ENCODE measurements around the gene MLIP. TPM values are rescaled to one million over a fixed set of nuclear protein-coding genes. Genes with fewer than 3 reads are reported as not detected.
A peak's percentile ranks its signal among the peaks of the same experiment; 100 is the strongest.

MLIP gene
- total and polyA plus RNA-seq, 2 donors from 2014 or later, result 1.7 to 2.4 TPM

DNA sequence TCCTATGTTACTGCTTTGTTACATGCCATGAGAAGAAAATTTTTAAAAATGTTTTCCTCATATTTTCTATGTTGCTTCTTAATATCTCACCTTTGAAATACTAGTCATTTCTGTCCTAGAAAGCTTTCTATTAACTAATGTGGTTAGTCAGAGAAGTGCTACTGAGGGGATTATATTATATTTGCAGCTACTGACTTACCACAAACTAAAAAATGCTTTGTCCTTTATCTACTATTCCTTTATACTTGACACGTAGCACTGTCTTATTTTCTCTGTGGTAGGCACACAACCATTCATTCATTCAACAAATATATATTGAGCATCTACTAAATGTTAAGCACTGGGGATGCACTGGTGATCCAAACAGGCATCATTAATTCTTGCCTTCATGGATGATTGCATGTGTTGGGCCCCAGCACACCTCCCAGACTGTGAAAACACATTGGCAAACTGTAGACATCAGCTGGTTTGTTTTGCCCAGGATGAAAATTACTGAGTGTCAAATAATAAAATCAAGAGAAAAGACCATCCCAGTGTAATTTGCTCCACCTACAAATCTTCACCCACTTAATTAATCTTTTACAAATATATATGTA lies 10.7 kb upstream of the MLIP start:
- Histone ChIP-seq H3K36me3 (ENCODE audit: control insufficient read depth in 2 of 3, insufficient read depth in 3 of 3, low read length in 3 of 3) (no peaks in the 10 kb centered on the region), H3K4me1 (ENCODE audit: control insufficient read depth in 2 of 3, insufficient read depth in 2 of 3, low read depth in 1 of 3, low read length in 3 of 3) (no peaks in the 10 kb centered on the region), H3K9ac (ENCODE audit: low read length in 3 of 3) (no peak overlapping the region), H3K27ac (ENCODE audit: low read depth in 2 of 2, low read length in 2 of 2) (no peak overlapping the region), H3K4me3 (ENCODE audit: low read length in 3 of 3) (no peak overlapping the region), H3K27me3 (ENCODE audit: control insufficient read depth, insufficient read depth, low read length) (no peaks in the 10 kb centered on the region), H3K9me3 (ENCODE audit: control insufficient read depth in 2 of 3, insufficient read depth in 1 of 3, low read length in 3 of 3) (no peaks in the 10 kb centered on the region)
- TF ChIP-seq, protein P1, sequence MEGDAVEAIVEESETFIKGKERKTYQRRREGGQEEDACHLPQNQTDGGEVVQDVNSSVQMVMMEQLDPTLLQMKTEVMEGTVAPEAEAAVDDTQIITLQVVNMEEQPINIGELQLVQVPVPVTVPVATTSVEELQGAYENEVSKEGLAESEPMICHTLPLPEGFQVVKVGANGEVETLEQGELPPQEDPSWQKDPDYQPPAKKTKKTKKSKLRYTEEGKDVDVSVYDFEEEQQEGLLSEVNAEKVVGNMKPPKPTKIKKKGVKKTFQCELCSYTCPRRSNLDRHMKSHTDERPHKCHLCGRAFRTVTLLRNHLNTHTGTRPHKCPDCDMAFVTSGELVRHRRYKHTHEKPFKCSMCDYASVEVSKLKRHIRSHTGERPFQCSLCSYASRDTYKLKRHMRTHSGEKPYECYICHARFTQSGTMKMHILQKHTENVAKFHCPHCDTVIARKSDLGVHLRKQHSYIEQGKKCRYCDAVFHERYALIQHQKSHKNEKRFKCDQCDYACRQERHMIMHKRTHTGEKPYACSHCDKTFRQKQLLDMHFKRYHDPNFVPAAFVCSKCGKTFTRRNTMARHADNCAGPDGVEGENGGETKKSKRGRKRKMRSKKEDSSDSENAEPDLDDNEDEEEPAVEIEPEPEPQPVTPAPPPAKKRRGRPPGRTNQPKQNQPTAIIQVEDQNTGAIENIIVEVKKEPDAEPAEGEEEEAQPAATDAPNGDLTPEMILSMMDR (IDR thresholded peaks at IDR 0.05; ENCODE audit: borderline replicate concordance, extremely low read depth, insufficient read depth), result no peak
- DNase-seq (no peak), FAIRE-seq (no peak)
- intact Hi-C loops (cut with DNase I), result no loop called here

GRCh38 chr6:54102238-54102637 lies 9.0 kb upstream of the MLIP start:
- Histone ChIP-seq H3K4me1 (ENCODE audit: control insufficient read depth in 2 of 3, insufficient read depth in 2 of 3, low read depth in 1 of 3, low read length in 3 of 3) (no peaks in the 10 kb centered on the region), H3K36me3 (ENCODE audit: control insufficient read depth in 2 of 3, insufficient read depth in 3 of 3, low read length in 3 of 3) (no peaks in the 10 kb centered on the region), H3K9me3 (ENCODE audit: control insufficient read depth in 2 of 3, insufficient read depth in 1 of 3, low read length in 3 of 3) (no peaks in the 10 kb centered on the region), H3K27me3 (ENCODE audit: control insufficient read depth, insufficient read depth, low read length) (no peaks in the 10 kb centered on the region), H3K9ac (ENCODE audit: low read length in 3 of 3) (no peak overlapping the region), H3K4me3 (ENCODE audit: low read length in 3 of 3) (no peak overlapping the region), H3K27ac (ENCODE audit: low read depth in 2 of 2, low read length in 2 of 2) (no peak overlapping the region)
- DNase-seq, result peak in 1 of 5 donors; percentile 10
- no peak for FAIRE-seq
- intact Hi-C loops (cut with DNase I), result no loop called here
- TF ChIP-seq, protein P1 (IDR thresholded peaks at IDR 0.05; ENCODE audit: borderline replicate concordance, extremely low read depth, insufficient read depth), result no peak

GRCh38 chr6:54103497-54103896 lies 7.7 kb upstream of the MLIP start:
- no peak overlapping the region for H3K4me3 ChIP-seq (ENCODE audit: low read length in 3 of 3)
- no peak overlapping the region for H3K27ac ChIP-seq (ENCODE audit: low read depth in 2 of 2, low read length in 2 of 2)
- no peaks in the 10 kb centered on the region for H3K36me3 ChIP-seq (ENCODE audit: control insufficient read depth in 2 of 3, insufficient read depth in 3 of 3, low read length in 3 of 3)
- DNase-seq (no peak), FAIRE-seq (no peak)
- H3K27me3 ChIP-seq (ENCODE audit: control insufficient read depth, insufficient read depth, low read length), result no peaks in the 10 kb centered on the region
- H3K9me3 ChIP-seq (ENCODE audit: control insufficient read depth in 2 of 3, insufficient read depth in 1 of 3, low read length in 3 of 3), result no peaks in the 10 kb centered on the region
- no peak overlapping the region for H3K9ac ChIP-seq (ENCODE audit: low read length in 3 of 3)
- H3K4me1 ChIP-seq (ENCODE audit: control insufficient read depth in 2 of 3, insufficient read depth in 2 of 3, low read depth in 1 of 3, low read length in 3 of 3), result no peaks in the 10 kb centered on the region
- TF ChIP-seq, protein P1 (IDR thresholded peaks at IDR 0.05; ENCODE audit: borderline replicate concordance, extremely low read depth, insufficient read depth), result no peak
- intact Hi-C loops (cut with DNase I), result no loop called here

DNA sequence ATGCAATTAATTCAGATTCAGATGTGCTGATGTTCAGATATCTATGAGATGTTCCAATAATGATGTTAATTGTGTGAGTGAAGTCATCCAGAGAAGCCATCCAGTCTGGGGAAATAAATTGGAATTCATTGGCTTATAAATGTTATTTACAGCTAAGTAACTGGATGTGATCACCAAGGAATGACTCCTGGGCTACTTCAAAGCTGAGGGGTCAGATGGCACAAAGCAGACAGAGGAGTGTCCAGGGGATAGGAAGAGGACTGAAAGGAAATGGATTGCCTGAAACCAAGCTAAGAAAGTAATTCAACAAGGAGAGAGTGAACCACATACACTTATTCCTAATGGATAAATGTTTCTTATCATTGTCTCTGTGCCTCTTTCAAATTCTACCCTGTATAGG lies 4.5 kb upstream of the MLIP start:
- Histone ChIP-seq H3K9ac (ENCODE audit: low read length in 3 of 3) (no peak overlapping the region), H3K4me1 (ENCODE audit: control insufficient read depth in 2 of 3, insufficient read depth in 2 of 3, low read depth in 1 of 3, low read length in 3 of 3) (no peaks in the 10 kb centered on the region), H3K9me3 (ENCODE audit: control insufficient read depth in 2 of 3, insufficient read depth in 1 of 3, low read length in 3 of 3) (no peaks in the 10 kb centered on the region), H3K36me3 (ENCODE audit: control insufficient read depth in 2 of 3, insufficient read depth in 3 of 3, low read length in 3 of 3) (no peaks in the 10 kb centered on the region), H3K27me3 (ENCODE audit: control insufficient read depth, insufficient read depth, low read length) (no peaks in the 10 kb centered on the region), H3K27ac (ENCODE audit: low read depth in 2 of 2, low read length in 2 of 2) (no peak overlapping the region), H3K4me3 (ENCODE audit: low read length in 3 of 3) (no peak overlapping the region)
- intact Hi-C loops (cut with DNase I), result no loop called here
- no peak for FAIRE-seq
- TF ChIP-seq, protein P1 (IDR thresholded peaks at IDR 0.05; ENCODE audit: borderline replicate concordance, extremely low read depth, insufficient read depth), result no peak
- DNase-seq, result peak in 2 of 5 donors; percentile 21 to 22

Data from kidney (tissue), 14 donors.